ENCODE data around the gene GLB1L3. TPM values are rescaled to one million over a fixed set of nuclear protein-coding genes. Genes with fewer than 3 reads are reported as not detected.

The GLB1L3 gene
- total RNA-seq, 1 experiment from 2014 or later: not detected

GRCh38 chr11:134273317-134273712 is 2.9 kb upstream of the GLB1L3 start (continued):
- no peak for TF ChIP-seq MAX (IDR thresholded peaks at IDR 0.05)
- no peak for TF ChIP-seq SIN3A (IDR thresholded peaks at IDR 0.05; ENCODE audit: low read depth)
- no peak for TF ChIP-seq CTCF (IDR thresholded peaks at IDR 0.05 in 2 of 3, conservative IDR thresholded peaks at IDR 0.05 in 1 of 3; ENCODE audit: borderline replicate concordance in 1 of 3, insufficient read depth in 1 of 3, low read depth in 2 of 3, low read length in 2 of 3)
- TF ChIP-seq ELF1 (IDR thresholded peaks at IDR 0.05; ENCODE audit: borderline replicate concordance, low read depth): no peak
- no peak for TF ChIP-seq FOSL1 (IDR thresholded peaks at IDR 0.05; ENCODE audit: low read depth)
- no peak for TF ChIP-seq EZH2phosphoT487 (IDR thresholded peaks at IDR 0.05; ENCODE audit: borderline replicate concordance)
- TF ChIP-seq YY1 (IDR thresholded peaks at IDR 0.05; ENCODE audit: extremely low read depth, insufficient replicate concordance, low read depth, low read length): no peak
- TF ChIP-seq CEBPB (IDR thresholded peaks at IDR 0.05; ENCODE audit: low read depth): no peak
- no peak for TF ChIP-seq RAD21 (IDR thresholded peaks at IDR 0.05; ENCODE audit: low read depth)
- TF ChIP-seq ZNF274 (IDR thresholded peaks at IDR 0.05; ENCODE audit: low read depth, low read length): no peak

GRCh38 chr11:134275188-134275533 is 1.0 kb upstream of the GLB1L3 start:
- Histone ChIP-seq H3K4me1 (ENCODE audit: control insufficient read depth in 1 of 2, insufficient read depth in 2 of 2, low read length in 2 of 2) (no peaks in the 10 kb centered on the region), H3K36me3 (ENCODE audit: control insufficient read depth in 1 of 2, insufficient read depth in 2 of 2, low read length in 2 of 2) (no peaks in the 10 kb centered on the region), H2AFZ (ENCODE audit: low read depth, low read length, poor library complexity, severe bottlenecking) (no peak overlapping the region), H3K27me3 (ENCODE audit: insufficient read depth, low read length) (no peaks in the 10 kb centered on the region), H3K9me2 (ENCODE audit: insufficient read depth) (no peaks in the 10 kb centered on the region), H3K9me3 (ENCODE audit: control insufficient read depth in 1 of 2, insufficient read depth in 1 of 2, low read depth in 1 of 2, low read length in 2 of 2) (no peaks in the 10 kb centered on the region), H3K9ac (ENCODE audit: low read length) (no peak overlapping the region), H3K79me2 (ENCODE audit: insufficient read depth, low read length) (no peaks in the 10 kb centered on the region), H3K4me2 (ENCODE audit: low read length) (no peak overlapping the region), H3K27ac (ENCODE audit: low read depth, low read length) (no peak overlapping the region), H3K4me3 (replicated peaks in 1 of 2; ENCODE audit: low read depth in 1 of 2, low read length in 2 of 2) (no peak overlapping the region), H4K20me1 (ENCODE audit: insufficient read depth) (no peaks in the 10 kb centered on the region)
- RAD21 ChIA-PET (ENCODE audit: low non-redundant PET in 1 of 2, low total read pairs in 2 of 2, uncharacterized antibody in 2 of 2, unreplicated experiment in 2 of 2): no interaction called here
- CTCF ChIA-PET: no interaction called here
- no TSS peak for BruUV-seq (replicated peaks)
- ATAC-seq (no peak), DNase-seq (ENCODE audit: low read depth, low spot score) (no peak)
- intact Hi-C loops (cut with micrococcal nuclease): no loop called here
- no peak for TF ChIP-seq ZBTB33 (IDR thresholded peaks at IDR 0.05; ENCODE audit: extremely low read depth, insufficient replicate concordance, low read length)
- TF ChIP-seq FOSL1 (IDR thresholded peaks at IDR 0.05; ENCODE audit: low read depth): no peak
- no peak for TF ChIP-seq YY1 (IDR thresholded peaks at IDR 0.05; ENCODE audit: extremely low read depth, insufficient replicate concordance, low read depth, low read length)
- no peak for TF ChIP-seq REST (IDR thresholded peaks at IDR 0.05; ENCODE audit: low read depth)
- no peak for TF ChIP-seq EZH2phosphoT487 (IDR thresholded peaks at IDR 0.05; ENCODE audit: borderline replicate concordance)
- TF ChIP-seq ZFX (IDR thresholded peaks at IDR 0.05): no peak
- TF ChIP-seq CBX3 (IDR thresholded peaks at IDR 0.05; ENCODE audit: low read depth): no peak
- no peak for TF ChIP-seq POLR2AphosphoS5 (IDR thresholded peaks at IDR 0.05; ENCODE audit: low read depth, low read length)
- TF ChIP-seq EGR1 (IDR thresholded peaks at IDR 0.05; ENCODE audit: low read depth): no peak
- no peak for TF ChIP-seq POLR2A (IDR thresholded peaks at IDR 0.05; ENCODE audit: borderline replicate concordance, extremely low read depth, insufficient read depth, insufficient read length)
- TF ChIP-seq MAX (IDR thresholded peaks at IDR 0.05): no peak
- TF ChIP-seq TCF7L2 (IDR thresholded peaks at IDR 0.05; ENCODE audit: borderline replicate concordance, extremely low read depth, insufficient read depth, insufficient read length): no peak
- POLR2A ChIA-PET: no interaction called here
